ENCODE measurements around the gene C7orf33. TPM values are rescaled to one million over a fixed set of nuclear protein-coding genes. Genes with fewer than 3 reads are reported as not detected.

C7orf33 gene
- total and polyA plus RNA-seq, 2 of the 13 experiments (the other 11 are each of a cell fraction or from before 2014, with no cell fraction given) = not detected

DNA sequence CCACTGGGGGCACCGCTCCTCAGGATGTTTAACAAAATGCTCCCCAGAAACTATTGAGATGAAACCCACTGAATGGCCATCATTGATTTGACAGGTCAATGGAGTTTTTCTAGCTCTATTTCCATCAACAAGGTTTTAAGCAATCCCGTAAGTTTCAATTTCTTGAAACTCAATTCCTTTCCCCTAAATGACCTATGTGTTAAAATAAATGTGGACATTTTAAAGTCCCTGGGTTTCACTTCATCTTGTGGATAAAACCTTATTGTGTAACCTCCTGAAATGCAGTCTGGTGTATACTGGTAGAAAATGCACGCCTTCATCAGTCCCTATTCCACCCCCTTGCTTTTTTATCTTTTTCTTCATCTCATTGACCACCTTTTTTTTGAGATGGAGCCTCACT lies 8.9 kb upstream of the C7orf33 start:
- BruUV-seq (replicated peaks) = no TSS peak
- Histone ChIP-seq H3K36me3 (replicated peaks in 1 of 2; ENCODE audit: control insufficient read depth in 1 of 2, insufficient read depth in 2 of 2, low read length in 2 of 2) (no peaks in the 10 kb centered on the region), H3K4me2 (ENCODE audit: low read depth, low read length) (no peak overlapping the region), H3K27ac (ENCODE audit: extremely low read length, insufficient read depth, low read length) (no peak overlapping the region), H3K9me3 (ENCODE audit: low read length) (no peaks in the 10 kb centered on the region), H3K9ac (ENCODE audit: insufficient read depth, low read depth, low read length) (no peak overlapping the region), H3K4me3 (replicated peaks in 1 of 3; ENCODE audit: insufficient read depth in 1 of 3, low read depth in 2 of 3, low read length in 3 of 3) (no peak overlapping the region), H3K27me3 (ENCODE audit: control insufficient read depth in 1 of 2, insufficient read depth in 2 of 2, low read length in 2 of 2) (no peaks in the 10 kb centered on the region; a peak in 3 of 5 replicates), H2AFZ (ENCODE audit: low read length) (no peak overlapping the region), H4K20me1 (ENCODE audit: insufficient read depth, low read length) (no peaks in the 10 kb centered on the region), H3K4me1 (ENCODE audit: insufficient read depth, low read length) (no peaks in the 10 kb centered on the region), H3K79me2 (ENCODE audit: insufficient read depth, low read length) (no peaks in the 10 kb centered on the region)
- in situ Hi-C loops (cut with HindIII; ENCODE audit: extremely low pct_ligation_motif_present, low pct_unique_long_range_greater_than_20kb) = no loop called here
- CTCF ChIA-PET (ENCODE audit: low intra/inter-chr PET ratio, low total read pairs) = no interaction called here
- DNase-seq (ENCODE audit: low spot score) (no peak), FAIRE-seq (no peak), ATAC-seq (no peak)
- TF ChIP-seq, protein P1, sequence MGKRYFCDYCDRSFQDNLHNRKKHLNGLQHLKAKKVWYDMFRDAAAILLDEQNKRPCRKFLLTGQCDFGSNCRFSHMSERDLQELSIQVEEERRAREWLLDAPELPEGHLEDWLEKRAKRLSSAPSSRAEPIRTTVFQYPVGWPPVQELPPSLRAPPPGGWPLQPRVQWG (CRISPR knock-in tag; IDR thresholded peaks at IDR 0.05; ENCODE audit: borderline replicate concordance, low read depth) = no peak
- WGBS (ENCODE audit: low lambda C conversion rate) = 32% methylated on average over 3 of the region's 3 CpGs
- POLR2A ChIA-PET = no interaction called here
- intact Hi-C loops (cut with micrococcal nuclease; ENCODE audit: unreplicated experiment) = no loop called here

DNA sequence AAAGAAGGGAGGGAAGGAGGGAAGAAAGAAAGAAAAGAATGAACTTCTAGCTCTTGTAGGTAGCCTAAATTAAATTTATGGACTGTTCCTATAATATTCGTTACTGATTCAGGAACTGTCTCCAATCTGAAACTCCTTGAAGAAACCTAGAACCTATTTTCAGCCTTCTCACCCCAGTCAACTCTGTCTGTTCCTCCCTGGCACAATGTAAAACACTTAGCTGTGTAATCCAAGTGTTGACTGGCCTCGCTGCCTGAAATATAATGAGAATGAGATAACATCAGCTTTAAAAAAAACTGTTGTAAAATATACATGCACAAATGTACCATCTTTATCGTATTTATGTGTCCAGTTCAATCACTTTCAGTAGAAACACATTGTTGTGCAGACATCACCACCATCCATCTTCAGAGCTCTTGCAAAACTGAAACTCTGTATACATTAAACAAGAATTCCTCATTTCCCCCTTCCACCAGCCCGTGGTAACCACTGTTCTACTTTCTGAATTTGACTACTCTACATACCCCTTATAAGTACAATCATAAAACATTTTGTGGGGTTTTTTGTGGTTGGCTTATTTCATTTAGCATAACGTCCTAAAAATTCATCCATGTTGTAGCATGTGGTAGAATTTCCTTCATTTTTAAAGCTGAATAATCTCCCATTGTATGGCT lies 6.3 kb upstream of the C7orf33 start:
- FAIRE-seq = no peak
- H3K27ac ChIP-seq (ENCODE audit: extremely low read length, insufficient read depth, low read length) = no peak overlapping the region
- ATAC-seq = no peak
- in situ Hi-C loops (cut with HindIII; ENCODE audit: extremely low pct_ligation_motif_present, low pct_unique_long_range_greater_than_20kb) (no loop called here), intact Hi-C loops (cut with micrococcal nuclease; ENCODE audit: unreplicated experiment) (no loop called here)
- no peaks in the 10 kb centered on the region for H4K20me1 ChIP-seq (ENCODE audit: insufficient read depth, low read length)
- ChIA-PET POLR2A (no interaction called here), CTCF (ENCODE audit: low intra/inter-chr PET ratio, low total read pairs) (no interaction called here)
- no peaks in the 10 kb centered on the region for H3K36me3 ChIP-seq (replicated peaks in 1 of 2; ENCODE audit: control insufficient read depth in 1 of 2, insufficient read depth in 2 of 2, low read length in 2 of 2)
- peaks cover 0 to 12% of the 10 kb centered on the region in 2 experiments; a peak in 3 of 5 replicates for H3K27me3 ChIP-seq (ENCODE audit: control insufficient read depth in 1 of 2, insufficient read depth in 2 of 2, low read length in 2 of 2)
- H3K9ac ChIP-seq (ENCODE audit: insufficient read depth, low read depth, low read length) = no peak overlapping the region
- H3K9me3 ChIP-seq (ENCODE audit: low read length) = no peaks in the 10 kb centered on the region
- H3K79me2 ChIP-seq (ENCODE audit: insufficient read depth, low read length) = no peaks in the 10 kb centered on the region
- H2AFZ ChIP-seq (ENCODE audit: low read length) = no peak overlapping the region
- no peaks in the 10 kb centered on the region for H3K4me1 ChIP-seq (ENCODE audit: insufficient read depth, low read length)
- no TSS peak for BruUV-seq (replicated peaks)
- H3K4me2 ChIP-seq (ENCODE audit: low read depth, low read length) = no peak overlapping the region
- 19% methylated on average over 5 of the region's 5 CpGs for WGBS (ENCODE audit: low lambda C conversion rate)
- H3K4me3 ChIP-seq (replicated peaks in 1 of 3; ENCODE audit: insufficient read depth in 1 of 3, low read depth in 2 of 3, low read length in 3 of 3) = no peak overlapping the region
- no peak for TF ChIP-seq PCBP1 (IDR thresholded peaks at IDR 0.05; ENCODE audit: borderline replicate concordance, low read depth, low read length)
- no peak for TF ChIP-seq ZNF674 (CRISPR knock-in tag; IDR thresholded peaks at IDR 0.05; ENCODE audit: low read depth)
- DNase-seq (ENCODE audit: low spot score) = no peak
